KG1 (cell line): Measurements from ENCODE around the gene CPNE9.

Experiments used
- DNase-seq: peaks from one replicate; lab custom pipeline; 2025; lab: John Stamatoyannopoulos, UW

CPNE9 gene

GRCh38 chr3:9703736-9704346 is at the start of gene CPNE9:
CPNE9 (plus strand) TSS chr3:9703833; CDS start chr3:9703997, 164 bp downstream.
- no peak for DNase-seq

GRCh38 chr3:9659849-9660248 is 43.8 kb upstream of the CPNE9 start:
- no peak for DNase-seq

- DNase-seq = no peak
These were observed 42.7 kb upstream of the CPNE9 start for GRCh38 chr3:9660972-9661371.

GRCh38 chr3:9664119-9664751 is 39.4 kb upstream of the CPNE9 start:
- no peak for DNase-seq

- no peak for DNase-seq
These were observed 36.8 kb upstream of the CPNE9 start for GRCh38 chr3:9666704-9667445.

- no peak for DNase-seq
These were observed 34.4 kb upstream of the CPNE9 start for GRCh38 chr3:9669277-9669676.

- no peak for DNase-seq
These were observed 33.8 kb upstream of the CPNE9 start for GRCh38 chr3:9669720-9670432.

GRCh38 chr3:9673082-9673481 is 30.6 kb upstream of the CPNE9 start:
- no peak for DNase-seq

- no peak for DNase-seq
These were observed 29.9 kb upstream of the CPNE9 start for GRCh38 chr3:9673752-9674151.

GRCh38 chr3:9675736-9676290 is 27.8 kb upstream of the CPNE9 start:
- DNase-seq = no peak

GRCh38 chr3:9676785-9677184 is 26.8 kb upstream of the CPNE9 start:
- no peak for DNase-seq

- DNase-seq = no peak
These were observed 25.1 kb upstream of the CPNE9 start for GRCh38 chr3:9678493-9678892.

GRCh38 chr3:9679476-9680080 is 24.1 kb upstream of the CPNE9 start:
- no peak for DNase-seq

GRCh38 chr3:9681011-9681722 is 22.5 kb upstream of the CPNE9 start:
- DNase-seq = no peak

- no peak for DNase-seq
These were observed 21.9 kb upstream of the CPNE9 start for GRCh38 chr3:9681723-9682081.

GRCh38 chr3:9682096-9682495 is 21.5 kb upstream of the CPNE9 start:
- DNase-seq = no peak

GRCh38 chr3:9683426-9683825 is 20.2 kb upstream of the CPNE9 start:
- DNase-seq = no peak

- DNase-seq = no peak
These were observed 18.2 kb upstream of the CPNE9 start for GRCh38 chr3:9685216-9686049.

- no peak for DNase-seq
These were observed 17.5 kb upstream of the CPNE9 start for GRCh38 chr3:9686050-9686550.

GRCh38 chr3:9686703-9687102 is 16.9 kb upstream of the CPNE9 start:
- no peak for DNase-seq
